ENCODE measurements around the gene RPAP2.

RPAP2 gene

GRCh38 chr1:92324784-92325183, 25.9 kb downstream of the RPAP2 start:
- no peaks in the 10 kb centered on the region for H3K79me2 ChIP-seq (ENCODE audit: insufficient read depth, low read length)
- no peak for ATAC-seq (ENCODE audit: insufficient read depth, low read depth)
- H3K27me3 ChIP-seq (ENCODE audit: insufficient read depth, low read length, poor library complexity): no peaks in the 10 kb centered on the region
- peaks cover 66% of the 10 kb centered on the region for H3K36me3 ChIP-seq (ENCODE audit: insufficient read depth, low read length)
- H3K4me3 ChIP-seq (ENCODE audit: low read depth in 1 of 2, low read length in 2 of 2): no peak overlapping the region
- TF ChIP-seq EZH2 (IDR thresholded peaks at IDR 0.05; ENCODE audit: borderline replicate concordance, low read depth, low read length, severe bottlenecking): no peak
- TF ChIP-seq CTCF (IDR thresholded peaks at IDR 0.05; ENCODE audit: borderline replicate concordance, extremely low read depth, low read length, poor library complexity, severe bottlenecking): no peak
- no peaks in the 10 kb centered on the region for H4K20me1 ChIP-seq (ENCODE audit: insufficient read depth, low read length)
- H3K9me3 ChIP-seq (ENCODE audit: insufficient read depth, low read length, severe bottlenecking): peaks cover 21% of the 10 kb centered on the region
- H3K27ac ChIP-seq (ENCODE audit: low read length): no peak overlapping the region
- H3K4me2 ChIP-seq (ENCODE audit: insufficient read depth, low read length): no peak overlapping the region
- no peak overlapping the region for H3K9ac ChIP-seq (ENCODE audit: low read depth, low read length)
- H2AFZ ChIP-seq (ENCODE audit: low read depth, low read length): no peak overlapping the region
- DNase-seq: no peak
- no peaks in the 10 kb centered on the region for H3K4me1 ChIP-seq (ENCODE audit: insufficient read depth, low read length)

- Histone ChIP-seq H3K4me1 (ENCODE audit: insufficient read depth, low read length) (no peaks in the 10 kb centered on the region), H3K27me3 (ENCODE audit: insufficient read depth, low read length, poor library complexity) (no peaks in the 10 kb centered on the region), H3K9me3 (ENCODE audit: insufficient read depth, low read length, severe bottlenecking) (peaks cover 21% of the 10 kb centered on the region), H2AFZ (ENCODE audit: low read depth, low read length) (no peak overlapping the region), H3K36me3 (ENCODE audit: insufficient read depth, low read length) (peaks cover 57% of the 10 kb centered on the region), H4K20me1 (ENCODE audit: insufficient read depth, low read length) (no peaks in the 10 kb centered on the region), H3K4me3 (ENCODE audit: low read depth in 1 of 2, low read length in 2 of 2) (no peak overlapping the region), H3K79me2 (ENCODE audit: insufficient read depth, low read length) (no peaks in the 10 kb centered on the region), H3K9ac (ENCODE audit: low read depth, low read length) (no peak overlapping the region), H3K27ac (ENCODE audit: low read length) (no peak overlapping the region), H3K4me2 (ENCODE audit: insufficient read depth, low read length) (no peak overlapping the region)
- TF ChIP-seq EZH2 (IDR thresholded peaks at IDR 0.05; ENCODE audit: borderline replicate concordance, low read depth, low read length, severe bottlenecking) (no peak), CTCF (IDR thresholded peaks at IDR 0.05; ENCODE audit: borderline replicate concordance, extremely low read depth, low read length, poor library complexity, severe bottlenecking) (no peak)
- DNase-seq: no peak
- no peak for ATAC-seq (ENCODE audit: insufficient read depth, low read depth)
Observed at GRCh38 chr1:92326681-92327080, 27.8 kb downstream of the RPAP2 start.

GRCh38 chr1:92327794-92328193, 28.9 kb downstream of the RPAP2 start:
- Histone ChIP-seq H3K36me3 (ENCODE audit: insufficient read depth, low read length) (peaks cover 57% of the 10 kb centered on the region), H3K9ac (ENCODE audit: low read depth, low read length) (no peak overlapping the region), H3K4me2 (ENCODE audit: insufficient read depth, low read length) (no peak overlapping the region), H3K27me3 (ENCODE audit: insufficient read depth, low read length, poor library complexity) (no peaks in the 10 kb centered on the region), H3K27ac (ENCODE audit: low read length) (no peak overlapping the region), H4K20me1 (ENCODE audit: insufficient read depth, low read length) (no peaks in the 10 kb centered on the region), H3K79me2 (ENCODE audit: insufficient read depth, low read length) (no peaks in the 10 kb centered on the region), H3K4me1 (ENCODE audit: insufficient read depth, low read length) (no peaks in the 10 kb centered on the region), H2AFZ (ENCODE audit: low read depth, low read length) (no peak overlapping the region), H3K9me3 (ENCODE audit: insufficient read depth, low read length, severe bottlenecking) (peaks cover 21% of the 10 kb centered on the region), H3K4me3 (ENCODE audit: low read depth in 1 of 2, low read length in 2 of 2) (no peak overlapping the region)
- TF ChIP-seq EZH2 (IDR thresholded peaks at IDR 0.05; ENCODE audit: borderline replicate concordance, low read depth, low read length, severe bottlenecking) (no peak), CTCF (IDR thresholded peaks at IDR 0.05; ENCODE audit: borderline replicate concordance, extremely low read depth, low read length, poor library complexity, severe bottlenecking) (no peak)
- ATAC-seq (ENCODE audit: insufficient read depth, low read depth): no peak
- DNase-seq: no peak

Measured in DND-41 (cell line).